ENCODE measurements around the gene SMARCA4.

Gene SMARCA4

DNA sequence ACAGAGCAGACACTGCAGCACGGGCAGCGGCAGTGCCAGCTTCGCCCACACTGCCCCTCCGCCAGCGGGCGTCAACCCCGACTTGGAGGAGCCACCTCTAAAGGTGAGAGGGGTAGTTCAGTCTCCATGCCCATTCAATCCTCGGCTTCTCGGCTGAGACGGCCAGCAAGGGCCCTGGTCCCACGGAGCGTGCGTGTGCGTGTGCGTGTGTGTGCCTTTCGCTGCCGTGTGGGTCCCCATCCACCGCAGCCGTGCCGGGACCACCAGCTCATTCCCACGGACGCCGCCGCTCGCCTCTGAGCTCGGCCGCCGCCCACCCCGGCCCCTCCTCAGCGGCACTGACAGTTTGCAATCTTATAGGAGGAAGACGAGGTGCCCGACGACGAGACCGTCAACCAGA lies 72.9 kb downstream of the SMARCA4 start:
- DNase-seq (ENCODE audit: low read depth), result no peak

DNA sequence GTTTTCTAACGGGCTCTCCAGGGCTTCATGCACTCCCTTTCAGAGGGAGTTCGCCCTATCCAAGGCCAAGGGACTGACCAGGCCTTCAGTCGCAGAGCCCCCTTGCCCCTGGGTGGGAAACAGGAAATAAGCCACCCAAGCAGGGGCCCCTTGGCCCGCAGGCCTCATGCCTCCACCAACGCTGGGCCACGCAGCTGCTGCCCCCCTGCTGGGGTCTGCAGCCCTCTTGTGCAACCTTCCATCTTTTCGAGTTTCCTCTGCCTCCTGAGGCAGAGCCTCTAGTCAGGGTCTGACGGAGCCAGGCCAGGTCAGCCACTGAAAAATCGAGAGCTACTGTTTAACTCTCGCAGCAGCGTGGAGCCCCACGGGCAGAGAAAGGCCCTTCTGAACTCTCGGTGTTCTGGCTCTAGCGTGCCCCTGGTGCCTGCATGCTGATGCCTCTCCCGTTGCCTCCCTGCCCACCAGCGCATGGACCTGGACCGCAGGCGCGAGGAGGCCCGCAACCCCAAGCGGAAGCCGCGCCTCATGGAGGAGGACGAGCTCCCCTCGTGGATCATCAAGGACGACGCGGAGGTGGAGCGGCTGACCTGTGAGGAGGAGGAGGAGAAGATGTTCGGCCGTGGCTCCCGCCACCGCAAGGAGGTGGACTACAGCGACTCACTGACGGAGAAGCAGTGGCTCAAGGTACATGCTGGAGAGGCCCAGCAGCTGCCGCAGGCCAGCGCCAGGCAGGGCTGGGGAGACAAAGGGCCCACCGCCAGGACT lies 73.8 kb downstream of the SMARCA4 start:
- no peak for DNase-seq (ENCODE audit: low read depth)

DNA sequence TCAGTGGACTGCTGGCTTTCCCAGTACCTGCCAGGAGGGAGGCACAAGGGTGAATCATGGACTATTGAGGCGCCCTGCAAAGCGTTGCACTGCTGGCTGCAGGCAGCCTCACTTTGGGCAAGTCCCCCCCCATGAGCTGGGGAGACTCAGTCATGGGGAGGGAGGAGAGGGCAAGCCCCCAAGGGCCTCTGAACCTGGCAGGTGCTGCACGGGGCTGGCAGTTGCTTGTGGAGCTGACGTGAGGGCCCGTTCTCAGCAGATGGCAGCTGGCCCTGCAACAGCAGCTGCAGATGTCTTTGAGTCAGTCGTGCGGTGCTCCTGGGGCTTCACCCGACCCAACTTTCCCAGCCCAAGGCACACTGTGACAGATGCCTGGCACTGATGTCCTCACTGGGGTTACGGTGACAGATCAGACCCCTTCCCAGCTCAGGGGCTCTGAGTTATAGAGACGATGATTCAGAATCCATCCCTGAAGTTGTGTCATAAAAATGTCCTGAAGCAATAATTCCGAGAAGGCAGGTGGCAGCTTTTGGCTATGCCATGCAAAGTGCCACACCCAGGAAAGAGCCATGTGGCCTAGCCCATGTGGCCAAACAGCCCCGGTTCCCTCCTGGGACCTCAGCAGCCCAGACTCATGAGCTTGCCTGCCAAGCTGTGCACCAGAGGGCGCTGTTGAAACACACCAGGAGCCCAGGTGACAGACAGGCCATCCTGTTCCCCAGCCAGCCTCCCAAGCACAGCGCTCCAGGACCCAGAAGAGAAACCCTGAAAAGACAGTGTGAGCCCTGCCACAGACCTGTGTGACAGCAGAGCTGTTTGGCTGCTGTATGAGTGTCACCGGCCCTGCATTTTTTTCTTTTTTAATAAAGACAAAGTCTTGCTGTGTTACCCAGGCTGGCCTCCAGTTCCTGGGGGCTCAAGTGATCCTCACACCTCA lies 74.9 kb downstream of the SMARCA4 start:
- peak; percentile 65 for DNase-seq (ENCODE audit: low read depth)

DNA sequence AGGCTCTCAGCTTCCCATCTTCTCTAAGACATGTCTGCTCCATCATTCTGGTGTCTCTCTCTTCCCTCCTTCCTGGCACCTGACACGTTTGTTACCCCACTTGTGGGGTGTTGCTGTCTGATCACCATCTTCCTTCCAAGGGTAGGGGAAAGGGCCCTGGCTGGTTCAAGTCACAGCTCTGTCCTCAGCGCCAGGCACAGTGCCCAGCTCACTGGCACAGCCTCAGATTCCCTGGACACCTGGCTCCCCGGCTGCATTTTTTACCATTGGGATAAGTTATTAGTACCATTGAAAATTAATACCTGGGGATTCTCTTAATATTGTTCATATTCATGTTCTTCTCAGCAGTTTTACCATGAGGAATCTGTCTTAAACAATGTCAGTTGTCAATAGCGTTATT lies 77.7 kb downstream of the SMARCA4 start:
- DNase-seq (ENCODE audit: low read depth), result no peak

DNA sequence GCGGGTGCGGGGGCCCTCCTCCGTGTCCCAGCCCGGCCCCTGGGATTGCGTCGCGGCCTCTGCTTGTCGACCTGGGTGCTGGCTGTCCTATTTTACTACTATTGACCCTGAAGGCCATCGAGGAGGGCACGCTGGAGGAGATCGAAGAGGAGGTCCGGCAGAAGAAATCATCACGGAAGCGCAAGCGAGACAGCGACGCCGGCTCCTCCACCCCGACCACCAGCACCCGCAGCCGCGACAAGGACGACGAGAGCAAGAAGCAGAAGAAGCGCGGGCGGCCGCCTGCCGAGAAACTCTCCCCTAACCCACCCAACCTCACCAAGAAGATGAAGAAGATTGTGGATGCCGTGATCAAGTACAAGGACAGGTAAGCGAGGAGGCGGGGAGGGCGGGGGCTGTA lies 80.4 kb downstream of the SMARCA4 start:
- no peak for DNase-seq (ENCODE audit: low read depth)

DNA sequence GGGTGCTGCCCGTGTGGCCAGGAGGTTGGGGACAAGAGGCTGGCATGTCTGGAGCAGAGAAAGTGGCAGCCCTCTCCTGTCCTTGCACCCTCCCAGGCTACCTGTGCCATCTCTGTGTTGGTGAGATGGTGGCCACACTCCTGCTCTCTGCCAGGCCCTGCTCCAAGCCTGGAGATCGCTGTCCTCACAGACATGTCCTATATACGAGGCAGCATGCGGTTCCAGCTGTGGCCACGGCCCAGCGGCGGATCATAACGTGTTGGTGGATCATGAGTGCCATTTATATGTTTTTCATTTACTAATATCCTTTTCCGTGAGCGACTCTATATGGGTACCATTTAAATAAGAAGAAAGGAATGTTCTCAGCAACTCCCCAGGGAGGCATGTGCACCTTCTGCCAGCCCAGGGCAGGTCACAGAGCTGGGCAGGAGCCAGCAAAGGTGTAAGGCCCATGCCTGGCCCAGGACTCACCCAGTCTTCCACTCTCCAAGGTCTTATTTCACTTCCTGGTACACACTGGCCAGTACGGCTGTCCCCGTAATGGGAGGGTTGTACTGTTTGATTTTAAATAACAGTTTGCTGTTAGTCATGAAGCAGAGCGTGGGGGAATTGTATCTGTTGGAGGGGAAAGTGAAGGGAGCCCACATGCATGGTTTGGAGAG lies 81.3 kb downstream of the SMARCA4 start:
- DNase-seq (ENCODE audit: low read depth), result no peak

DNA sequence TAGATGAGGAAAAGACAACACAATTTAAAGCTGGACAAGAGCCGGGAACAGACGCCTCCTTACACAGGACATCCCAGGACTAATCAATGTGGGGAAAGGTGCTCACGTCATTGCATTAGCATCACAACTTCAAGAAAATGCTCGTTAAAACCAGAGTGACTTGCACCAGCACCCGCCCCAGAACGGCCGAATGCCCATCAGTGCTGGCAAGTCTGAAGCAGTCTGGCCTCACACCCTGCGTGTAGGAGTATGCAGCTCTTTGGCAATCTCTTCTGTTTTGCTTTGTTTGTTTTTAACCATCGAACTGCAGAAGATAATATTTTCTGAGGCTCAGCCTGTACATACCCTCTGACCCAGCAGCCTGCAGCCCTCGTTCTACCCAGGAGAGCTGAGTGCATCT lies 83.6 kb downstream of the SMARCA4 start:
- DNase-seq (ENCODE audit: low read depth), result no peak

DNA sequence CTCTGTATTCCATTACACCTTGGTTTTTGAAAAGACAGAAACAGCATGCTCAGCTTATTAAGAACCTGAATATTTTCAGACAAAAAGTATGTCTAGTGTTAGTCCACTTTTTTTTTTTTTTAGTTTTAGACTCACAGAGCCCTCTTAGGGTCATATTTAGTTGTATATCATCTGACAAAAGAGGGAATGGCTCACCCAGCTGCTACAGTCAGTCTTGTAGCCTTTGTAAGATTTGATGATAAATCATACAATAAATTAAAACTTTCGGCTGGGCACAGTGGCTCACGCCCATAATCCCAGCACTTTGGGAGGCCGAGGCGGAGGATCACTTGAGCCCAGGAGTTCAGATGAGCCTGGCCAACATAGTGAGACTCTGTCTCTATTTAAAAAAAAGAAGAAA lies 84.7 kb downstream of the SMARCA4 start:
- no peak for DNase-seq (ENCODE audit: low read depth)

DNA sequence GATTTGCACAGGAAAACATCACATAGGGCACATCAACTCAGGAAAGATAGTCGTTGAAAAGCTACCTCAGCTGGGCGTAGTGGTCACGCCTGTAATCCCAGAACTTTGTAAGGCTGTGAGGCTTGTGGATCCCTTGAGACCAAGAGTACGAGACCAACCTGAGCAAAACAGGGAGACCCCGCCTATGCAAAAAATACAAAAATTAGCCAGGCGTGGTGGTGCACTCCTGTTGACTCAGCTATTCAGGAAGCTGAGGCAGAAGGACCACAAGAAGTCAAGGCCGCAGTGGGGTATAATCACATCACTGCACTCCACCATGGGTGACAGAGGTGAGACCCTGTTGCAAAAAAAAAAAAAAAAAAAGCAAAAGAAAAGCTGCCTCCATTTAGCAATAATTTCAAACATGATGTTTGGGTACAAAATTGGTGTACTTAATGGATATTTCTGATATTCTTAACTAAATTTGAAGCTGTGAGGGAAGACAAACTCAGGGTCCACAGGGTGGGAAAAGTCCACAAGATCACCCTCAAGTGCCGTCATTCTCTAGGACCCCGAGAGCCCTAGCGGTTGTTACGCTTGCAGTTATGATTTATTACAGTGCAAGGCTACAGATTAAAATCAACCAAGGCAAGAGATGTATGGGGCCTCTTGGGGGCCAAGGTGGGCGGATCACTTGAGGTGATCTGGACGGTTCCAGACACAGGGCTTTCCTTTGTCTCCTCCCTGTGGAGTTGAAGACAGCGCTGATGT lies 86.0 kb downstream of the SMARCA4 start:
- DNase-seq (ENCODE audit: low read depth), result no peak

DNA sequence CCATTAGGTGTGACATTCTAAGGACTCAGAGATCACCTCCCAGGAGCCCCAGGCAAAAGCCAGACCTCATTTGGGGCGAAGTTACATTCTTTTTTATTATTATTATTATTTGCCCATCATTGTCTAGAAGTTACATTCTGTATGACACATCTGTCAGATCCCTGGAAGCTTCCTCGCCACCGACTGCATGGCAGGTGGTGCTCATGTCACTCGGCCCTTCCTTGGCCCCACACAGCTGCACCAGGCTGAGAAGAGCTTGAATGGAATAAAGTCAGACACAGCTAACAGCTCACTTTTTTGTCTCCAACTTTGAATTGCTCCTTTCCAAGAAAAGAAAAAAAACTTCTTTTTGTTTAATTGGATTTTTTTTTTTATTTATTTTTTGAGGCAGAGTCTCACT lies 87.0 kb downstream of the SMARCA4 start:
- DNase-seq (ENCODE audit: low read depth), result no peak

DNA sequence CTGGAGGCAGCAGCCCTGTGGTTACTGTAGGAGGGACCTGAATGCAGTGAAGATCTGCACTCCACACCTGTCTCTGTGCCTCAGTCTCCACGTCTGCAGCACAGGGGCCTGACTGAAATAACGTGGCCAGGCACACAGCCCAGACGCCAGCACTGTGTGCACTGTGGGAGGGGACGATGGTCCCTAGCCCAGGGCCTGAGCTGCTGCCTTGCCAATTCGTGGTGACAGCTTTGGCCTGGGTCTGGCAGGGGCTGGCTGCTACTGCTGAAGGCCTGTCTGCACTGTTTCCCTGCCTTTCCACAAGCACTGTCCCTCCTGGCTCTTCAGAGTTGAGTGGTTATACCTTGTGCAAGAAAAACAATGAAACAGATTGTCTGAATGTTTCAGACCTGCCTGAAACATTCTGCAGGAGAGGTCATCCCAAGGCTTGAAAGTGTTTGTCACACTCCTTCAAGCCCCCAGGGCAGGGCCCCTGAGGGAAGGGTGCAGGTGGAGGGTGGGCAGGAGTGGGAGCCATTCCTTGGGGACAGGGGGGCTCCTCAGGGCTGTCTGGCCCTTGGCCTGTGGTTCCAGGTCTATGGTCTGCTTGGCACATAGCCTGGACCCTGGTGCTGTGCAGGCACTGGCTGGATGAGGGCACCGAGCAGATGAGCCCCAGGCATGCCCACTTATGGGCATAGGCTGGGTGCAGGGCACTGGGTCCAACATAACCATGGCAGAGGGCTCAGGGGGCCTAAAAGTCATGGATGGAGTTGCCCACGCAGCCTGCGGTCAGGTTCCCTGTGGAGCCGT lies 89.7 kb downstream of the SMARCA4 start:
- DNase-seq (ENCODE audit: low read depth), result no peak

DNA sequence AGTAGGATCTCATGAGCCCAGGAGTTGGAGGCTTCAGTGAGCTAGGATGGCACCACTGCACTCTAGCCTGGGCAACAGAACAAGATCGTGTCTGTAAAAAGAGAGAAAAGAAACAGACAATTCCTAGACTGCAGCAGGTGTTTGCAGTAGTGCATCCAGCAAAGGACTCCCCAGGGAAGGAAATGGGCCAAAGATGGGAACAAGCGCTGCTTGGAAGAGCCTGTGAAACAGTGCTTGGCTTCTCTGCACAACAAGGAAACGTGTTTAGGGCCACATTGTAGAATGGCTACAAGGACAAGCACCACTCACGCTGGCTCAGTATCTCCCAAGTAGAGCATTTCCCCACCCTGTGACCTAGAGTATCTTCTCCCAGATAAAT lies 93.0 kb downstream of the SMARCA4 start:
- DNase-seq (ENCODE audit: low read depth), result no peak

DNA sequence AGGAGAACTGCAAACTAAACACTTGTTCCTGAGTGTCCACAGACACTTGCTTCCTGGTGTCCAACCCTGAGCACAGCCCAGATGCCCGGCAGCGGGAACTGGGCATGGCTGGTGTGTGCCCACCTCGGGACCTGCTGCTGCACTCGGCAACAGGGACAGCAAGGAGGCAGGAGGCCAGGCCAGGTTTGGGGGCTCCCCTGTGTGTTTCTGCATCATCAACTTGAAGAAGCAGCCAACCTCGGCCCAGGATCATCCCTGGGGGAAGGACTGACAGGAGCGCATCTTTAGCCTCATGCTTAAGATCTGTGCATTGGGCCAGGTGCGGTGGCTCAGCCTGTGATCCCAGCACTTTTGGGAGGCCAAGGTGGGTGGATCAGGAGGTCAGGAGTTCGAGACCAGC lies 93.4 kb downstream of the SMARCA4 start:
- DNase-seq (ENCODE audit: low read depth), result no peak

DNA sequence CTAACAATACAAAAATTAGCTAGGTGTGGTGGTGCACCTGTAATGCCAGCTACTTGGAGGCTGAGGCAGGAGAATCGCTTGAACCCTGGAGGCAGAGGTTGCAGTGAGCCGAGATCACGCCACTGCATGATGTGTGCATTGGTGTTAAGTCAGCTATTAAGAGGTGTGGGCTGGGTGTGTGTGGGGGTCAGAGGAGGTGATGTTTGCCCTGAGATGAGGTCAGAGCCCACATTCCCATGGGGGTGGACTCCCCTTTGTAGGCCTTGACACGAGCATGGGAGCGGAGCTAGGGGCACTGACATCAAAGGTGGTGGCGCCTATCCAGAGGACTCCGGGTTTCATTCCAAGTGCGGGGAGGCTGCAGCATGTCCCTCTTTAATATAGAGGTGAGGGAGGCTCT lies 93.8 kb downstream of the SMARCA4 start:
- DNase-seq (ENCODE audit: low read depth), result no peak

DNA sequence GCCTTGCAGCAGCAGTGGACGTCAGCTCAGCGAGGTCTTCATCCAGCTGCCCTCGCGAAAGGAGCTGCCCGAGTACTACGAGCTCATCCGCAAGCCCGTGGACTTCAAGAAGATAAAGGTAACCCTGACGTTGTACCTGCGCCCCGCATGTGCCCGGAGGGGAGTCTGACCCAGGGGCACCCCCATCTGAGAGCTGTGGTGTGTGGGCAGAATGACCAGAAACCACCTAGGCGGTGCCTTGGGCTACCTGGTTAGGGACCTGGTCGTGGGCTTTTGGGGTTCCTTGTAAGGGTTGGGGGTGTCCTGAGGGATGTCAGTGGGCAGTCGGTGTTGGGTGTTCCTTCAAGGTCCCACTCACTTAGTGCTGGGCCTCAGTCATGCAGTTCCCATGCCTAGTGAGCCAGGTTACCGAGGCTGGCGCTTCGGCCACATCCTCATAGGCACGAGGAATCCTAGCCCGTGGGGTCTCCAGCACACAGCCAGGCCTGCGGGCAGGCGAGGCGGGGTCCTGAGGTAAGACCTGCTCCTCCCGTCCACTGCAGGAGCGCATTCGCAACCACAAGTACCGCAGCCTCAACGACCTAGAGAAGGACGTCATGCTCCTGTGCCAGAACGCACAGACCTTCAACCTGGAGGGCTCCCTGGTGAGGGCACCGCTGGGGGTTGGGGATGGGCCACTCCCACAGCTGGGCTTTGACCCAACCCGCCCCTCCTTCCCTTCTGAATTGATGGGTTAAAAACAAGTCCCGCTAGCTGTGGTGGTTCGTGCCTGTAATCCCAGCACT lies 97.6 kb downstream of the SMARCA4 start:
- no peak for DNase-seq (ENCODE audit: low read depth)

DNA sequence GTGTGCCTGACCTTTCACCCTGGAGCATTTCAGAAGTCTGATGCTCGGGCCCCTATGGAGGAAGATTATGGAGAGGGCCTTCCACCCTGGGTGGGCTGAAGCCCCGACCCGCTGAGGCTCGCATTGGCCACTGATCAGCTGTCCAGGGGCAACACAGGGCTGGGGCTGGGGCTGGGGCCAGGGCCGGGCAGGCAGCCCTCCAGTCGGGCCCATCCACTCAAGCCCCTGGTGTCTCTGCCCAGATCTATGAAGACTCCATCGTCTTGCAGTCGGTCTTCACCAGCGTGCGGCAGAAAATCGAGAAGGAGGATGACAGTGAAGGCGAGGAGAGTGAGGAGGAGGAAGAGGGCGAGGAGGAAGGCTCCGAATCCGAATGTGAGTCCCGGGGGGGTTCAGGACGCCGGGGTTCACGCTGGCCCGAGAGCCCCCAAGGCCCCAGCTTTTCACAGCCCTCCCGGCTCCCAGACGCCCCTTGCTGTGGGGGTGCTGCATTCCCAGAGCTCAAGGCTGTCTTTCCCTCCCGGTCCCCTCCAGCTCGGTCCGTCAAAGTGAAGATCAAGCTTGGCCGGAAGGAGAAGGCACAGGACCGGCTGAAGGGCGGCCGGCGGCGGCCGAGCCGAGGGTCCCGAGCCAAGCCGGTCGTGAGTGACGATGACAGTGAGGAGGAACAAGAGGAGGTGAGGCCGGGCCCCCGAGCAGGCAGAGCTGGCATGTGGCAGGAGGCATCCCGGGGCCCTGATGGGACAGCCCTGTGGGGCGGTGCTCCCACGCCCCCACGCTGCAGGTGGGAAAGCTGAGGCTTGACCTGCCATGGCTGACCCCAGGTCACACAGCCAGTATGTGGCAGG lies 98.9 kb downstream of the SMARCA4 start:
- DNase-seq (ENCODE audit: low read depth), result no peak

DNA sequence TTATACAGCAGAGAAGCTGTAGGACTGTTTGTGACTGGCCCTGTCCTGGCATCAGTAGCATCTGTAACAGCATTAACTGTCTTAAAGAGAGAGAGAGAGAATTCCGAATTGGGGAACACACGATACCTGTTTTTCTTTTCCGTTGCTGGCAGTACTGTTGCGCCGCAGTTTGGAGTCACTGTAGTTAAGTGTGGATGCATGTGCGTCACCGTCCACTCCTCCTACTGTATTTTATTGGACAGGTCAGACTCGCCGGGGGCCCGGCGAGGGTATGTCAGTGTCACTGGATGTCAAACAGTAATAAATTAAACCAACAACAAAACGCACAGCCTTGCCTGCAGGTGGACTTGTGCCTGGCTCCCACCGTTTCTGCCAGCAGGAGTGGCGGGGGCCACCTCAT lies 101.1 kb downstream of the SMARCA4 start:
- DNase-seq (ENCODE audit: low read depth), result no peak

DNA sequence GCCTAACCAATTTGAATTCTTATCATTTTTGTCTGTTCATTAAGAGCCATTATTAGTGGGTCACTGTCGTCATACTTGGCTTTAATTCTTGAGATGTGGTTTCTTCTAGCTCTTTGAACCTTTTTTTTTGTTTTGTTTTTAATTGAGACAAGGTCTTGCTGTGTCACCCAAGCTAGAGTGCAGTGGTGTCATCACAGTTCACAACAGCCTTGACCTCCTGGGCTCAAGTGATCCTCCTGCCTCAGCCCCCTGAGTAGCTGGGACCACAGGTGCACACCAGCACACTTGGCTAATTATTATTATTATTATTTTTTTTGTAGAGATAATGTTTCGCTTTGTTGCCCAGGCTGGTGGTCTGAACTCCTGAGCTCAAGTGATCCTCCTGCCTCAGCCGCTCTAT lies 102.6 kb downstream of the SMARCA4 start:
- no peak for DNase-seq (ENCODE audit: low read depth)

DNA sequence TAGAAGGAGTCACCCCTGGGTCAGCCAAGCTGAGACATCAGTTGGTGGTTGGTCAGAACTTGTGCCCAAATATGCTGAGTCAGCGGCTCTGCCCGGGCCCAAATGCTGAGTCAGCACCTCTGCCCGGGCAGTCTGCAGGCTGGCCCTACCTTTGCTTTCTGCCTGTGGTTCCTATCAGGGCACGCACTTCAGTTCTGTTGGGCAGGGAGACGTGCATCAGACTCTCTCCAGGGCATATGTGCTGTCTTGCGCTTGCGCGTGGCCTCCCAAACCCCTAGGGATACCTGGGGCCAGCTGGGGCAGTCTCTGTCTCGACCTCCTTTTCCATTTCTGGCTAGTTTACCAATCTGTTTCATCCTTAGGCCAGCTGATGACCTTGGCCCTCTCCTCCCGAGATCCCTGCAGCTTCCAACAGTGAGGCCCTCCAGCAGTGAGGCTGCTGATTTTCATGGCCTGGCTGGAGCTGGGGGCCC lies 104.0 kb downstream of the SMARCA4 start:
- no peak for DNase-seq (ENCODE audit: low read depth)
